Upper lobe of left lung (tissue), 6 donors: ENCODE results near the gene UGT1A9. TPM values are rescaled to one million over a fixed set of nuclear protein-coding genes. Genes with fewer than 3 reads are reported as not detected.

Experiments used
- ATAC-seq, 2 donors: fragments of 200-7000 bp; cut with Tn5 transposase; one replicate each; pipeline ENCODE4 v1.9.1; 2022; ENCODE audit warnings: mild to moderate bottlenecking in 2 of 2, moderate library complexity in 2 of 2; ENCODE audit not compliant: low FRiP score in 2 of 2
- DNase-seq, 2 donors: peaks; one replicate each; pipeline ENCODE4 v3.0.0-alpha.2; 2019 to 2020
- H3K27ac ChIP-seq, 4 donors: fragments of 200-600 bp; sonication (generic); one replicate each; pipeline ENCODE4 v1.5.1; 2016 to 2019
- H3K27me3 ChIP-seq, 4 donors: fragments of 200-600 bp; sonication (generic); one replicate each; pipeline ENCODE4 v1.5.1; 2017 to 2019
- H3K36me3 ChIP-seq, 4 donors: fragments of 200-600 bp; sonication (generic); one replicate each; pipeline ENCODE4 v1.5.1; 2016 to 2019
- H3K4me1 ChIP-seq, 4 donors: fragments of 200-600 bp; sonication (generic); one replicate each; pipeline ENCODE4 v1.5.1; 2018 to 2019
- H3K4me3 ChIP-seq, 4 donors: fragments of 200-600 bp; sonication (generic); one replicate each; pipeline ENCODE4 v1.5.1; 2017 to 2019; ENCODE audit warnings: mild to moderate bottlenecking in 2 of 4, moderate library complexity in 1 of 4
- H3K9me3 ChIP-seq, 4 donors: fragments of 200-600 bp; sonication (generic); one replicate each; pipeline ENCODE4 v1.5.1; 2018 to 2019
- EP300 ChIP-seq, 4 donors: sonication (generic); formaldehyde crosslinking; IDR thresholded peaks; one replicate each; pipeline ENCODE4 v1.5.1; 2017; ENCODE audit warnings: antibody characterized with exemption in 4 of 4, control low read depth in 2 of 4
- POLR2A ChIP-seq, 4 donors: fragments of 450-650 bp; IDR thresholded peaks; one replicate each; pipeline ENCODE4 v1.5.1; 2016 to 2017; ENCODE audit warnings: antibody characterized with exemption in 4 of 4, mild to moderate bottlenecking in 2 of 4
- POLR2AphosphoS5 ChIP-seq, 2 donors: sonication (generic); formaldehyde crosslinking; IDR thresholded peaks; one replicate each; pipeline ENCODE4 v1.5.1; 2017; ENCODE audit warnings: antibody characterized with exemption in 2 of 2
- WGBS, 2 donors: methylation state at CpG; one replicate each; pipeline ENCODE4 v1.1.5; 2017 to 2018; 5-methylcytosine and 5-hydroxymethylcytosine counted together
- total RNA-seq, 6 donors: library from RNA; depleted of rRNA in 4 of 6; stranded (reverse); fragments of >200 nt in 4 of 6; gene quantifications; one replicate each; pipeline versions ENCODE4 v1.1.0 to v1.2.1, GENCODE V29; 2016 to 2021
- TF ChIP-seq, protein P1 (sequence below), 6 experiments: fragments of 450-650 bp in 4 of 6; fragments of 200-600 bp in 2 of 6; sonication (generic) in 2 of 6; IDR thresholded peaks; one replicate each; pipeline ENCODE4 v1.5.1; 2016 to 2019; ENCODE audit warnings: antibody characterized with exemption in 6 of 6
- donor health status: DM: no; HTN: no; CAD: no; lungs with moderate emphysema.
- donor health status: DM: no; HTN: yes; CAD: no; lungs with severe emphysema.

Gene UGT1A9
- total RNA-seq, 6 donors from 2014 or later: not detected

GRCh38 chr2:233706720-233707119 lies 35.0 kb downstream of the UGT1A9 start:
- no peak for DNase-seq

DNA sequence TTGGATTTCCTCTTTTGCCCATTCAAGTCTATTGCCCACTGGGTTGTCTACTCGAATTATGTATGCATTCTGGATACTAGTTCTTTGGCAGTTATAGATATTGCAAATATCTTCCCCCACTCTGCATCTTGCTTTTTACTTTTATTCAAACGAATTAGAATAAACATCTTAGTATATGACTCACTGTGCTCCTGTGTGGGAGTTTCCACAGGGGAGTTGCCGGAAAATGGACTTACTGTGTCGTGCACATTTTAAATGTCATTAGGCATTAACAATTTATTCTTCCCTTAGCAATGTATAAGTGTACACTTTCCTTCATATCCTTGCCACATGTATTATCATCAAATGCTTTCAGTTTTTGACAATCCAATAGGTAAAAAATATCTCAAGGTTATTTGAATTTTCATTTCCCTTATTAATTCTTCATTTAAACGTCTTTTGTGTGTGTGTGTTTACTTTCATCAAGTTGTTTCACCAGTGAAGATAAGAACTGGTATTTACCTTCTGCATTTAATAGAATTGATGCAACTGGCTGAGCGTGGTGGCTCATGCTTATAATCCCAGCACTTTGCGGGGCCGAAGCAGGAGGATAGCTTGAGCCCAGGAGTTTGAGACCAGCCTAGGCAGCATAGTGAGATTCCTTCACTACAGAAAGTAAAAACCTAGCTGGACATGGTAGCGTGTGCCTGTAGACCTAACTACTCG lies 36.4 kb downstream of the UGT1A9 start:
- Histone ChIP-seq H3K9me3 (no peaks in the 10 kb centered on the region), H3K27ac (no peak overlapping the region), H3K27me3 (no peaks in the 10 kb centered on the region), H3K4me3 (no peak overlapping the region), H3K36me3 (no peaks in the 10 kb centered on the region), H3K4me1 (no peaks in the 10 kb centered on the region)
- DNase-seq (no peak), ATAC-seq (no peak)
- WGBS, 2 donors: 75 to 80% methylated on average over 10 of the region's 10 CpGs
- TF ChIP-seq EP300 (IDR thresholded peaks at IDR 0.05) (no peak), POLR2A (IDR thresholded peaks at IDR 0.05) (no peak), POLR2AphosphoS5 (IDR thresholded peaks at IDR 0.05) (no peak)
- TF ChIP-seq, protein P1, sequence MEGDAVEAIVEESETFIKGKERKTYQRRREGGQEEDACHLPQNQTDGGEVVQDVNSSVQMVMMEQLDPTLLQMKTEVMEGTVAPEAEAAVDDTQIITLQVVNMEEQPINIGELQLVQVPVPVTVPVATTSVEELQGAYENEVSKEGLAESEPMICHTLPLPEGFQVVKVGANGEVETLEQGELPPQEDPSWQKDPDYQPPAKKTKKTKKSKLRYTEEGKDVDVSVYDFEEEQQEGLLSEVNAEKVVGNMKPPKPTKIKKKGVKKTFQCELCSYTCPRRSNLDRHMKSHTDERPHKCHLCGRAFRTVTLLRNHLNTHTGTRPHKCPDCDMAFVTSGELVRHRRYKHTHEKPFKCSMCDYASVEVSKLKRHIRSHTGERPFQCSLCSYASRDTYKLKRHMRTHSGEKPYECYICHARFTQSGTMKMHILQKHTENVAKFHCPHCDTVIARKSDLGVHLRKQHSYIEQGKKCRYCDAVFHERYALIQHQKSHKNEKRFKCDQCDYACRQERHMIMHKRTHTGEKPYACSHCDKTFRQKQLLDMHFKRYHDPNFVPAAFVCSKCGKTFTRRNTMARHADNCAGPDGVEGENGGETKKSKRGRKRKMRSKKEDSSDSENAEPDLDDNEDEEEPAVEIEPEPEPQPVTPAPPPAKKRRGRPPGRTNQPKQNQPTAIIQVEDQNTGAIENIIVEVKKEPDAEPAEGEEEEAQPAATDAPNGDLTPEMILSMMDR (IDR thresholded peaks at IDR 0.05): no peak

More at GRCh38 chr2:233706720-233707119, 35.0 kb downstream of the UGT1A9 start:
- no peak for ATAC-seq
- no peaks in the 10 kb centered on the region for H3K27me3 ChIP-seq
- 50 to 94% methylated on average over 1 of the region's 1 CpG for WGBS, 2 donors
- no peak overlapping the region for H3K4me3 ChIP-seq
- no peaks in the 10 kb centered on the region for H3K9me3 ChIP-seq
- TF ChIP-seq POLR2AphosphoS5 (IDR thresholded peaks at IDR 0.05): no peak
- TF ChIP-seq, protein P1 (IDR thresholded peaks at IDR 0.05): no peak
- no peak for TF ChIP-seq EP300 (IDR thresholded peaks at IDR 0.05)
- TF ChIP-seq POLR2A (IDR thresholded peaks at IDR 0.05): no peak
- no peaks in the 10 kb centered on the region for H3K4me1 ChIP-seq
- no peaks in the 10 kb centered on the region for H3K36me3 ChIP-seq
- no peak overlapping the region for H3K27ac ChIP-seq

- Histone ChIP-seq H3K9me3 (no peaks in the 10 kb centered on the region), H3K36me3 (no peaks in the 10 kb centered on the region), H3K27ac (no peak overlapping the region), H3K27me3 (no peaks in the 10 kb centered on the region), H3K4me3 (no peak overlapping the region), H3K4me1 (no peaks in the 10 kb centered on the region)
- DNase-seq (no peak), ATAC-seq (no peak)
- WGBS, 2 donors: 80 to 91% methylated on average over 5 of the region's 5 CpGs
- TF ChIP-seq POLR2A (IDR thresholded peaks at IDR 0.05) (no peak), EP300 (IDR thresholded peaks at IDR 0.05) (no peak), POLR2AphosphoS5 (IDR thresholded peaks at IDR 0.05) (no peak)
- TF ChIP-seq, protein P1 (IDR thresholded peaks at IDR 0.05): no peak
Observed at GRCh38 chr2:233708942-233709341, 37.2 kb downstream of the UGT1A9 start.

DNA sequence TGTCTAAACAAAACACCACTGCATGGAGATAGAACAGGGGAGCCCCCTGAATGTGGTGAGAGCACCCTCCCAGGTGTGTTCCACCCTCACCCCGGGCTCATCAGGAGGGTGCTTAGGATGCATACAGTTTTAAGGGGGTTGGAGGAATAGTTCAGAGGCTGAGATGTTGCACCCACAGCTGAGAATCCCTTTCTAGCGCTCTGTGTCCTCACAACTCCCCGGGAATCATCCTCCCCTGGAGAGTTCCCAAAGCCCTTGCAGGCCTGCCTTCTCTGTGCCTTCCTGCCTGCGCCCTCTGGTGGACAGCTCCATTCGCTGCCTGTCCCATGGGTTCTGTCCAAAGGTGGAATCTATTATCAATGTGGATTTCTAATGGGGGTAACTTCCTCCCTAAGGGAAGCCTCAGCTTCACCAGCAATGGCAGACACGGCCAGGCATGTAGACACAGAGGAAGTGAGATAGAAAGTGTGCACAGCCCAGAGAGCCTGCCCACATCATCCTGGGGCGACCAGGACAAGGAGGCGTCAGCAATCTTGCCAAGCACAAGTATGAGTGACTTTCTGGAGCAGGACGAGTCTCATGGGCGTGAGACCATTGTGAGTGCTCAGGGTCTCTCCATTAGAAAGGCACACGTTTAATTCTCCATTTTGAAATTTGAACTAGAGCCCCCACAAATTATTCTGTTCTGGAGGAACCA lies 39.8 kb downstream of the UGT1A9 start:
- Histone ChIP-seq H3K27me3 (no peaks in the 10 kb centered on the region), H3K4me1 (no peaks in the 10 kb centered on the region), H3K27ac (no peak overlapping the region), H3K36me3 (no peaks in the 10 kb centered on the region), H3K4me3 (no peak overlapping the region), H3K9me3 (no peaks in the 10 kb centered on the region)
- DNase-seq (peak in 1 of 2 donors; percentile 76), ATAC-seq (peak; percentile 71 to 86)
- WGBS, 2 donors: 27 to 38% methylated on average over 10 to 11 of the region's 11 CpGs
- no peak for TF ChIP-seq POLR2A (IDR thresholded peaks at IDR 0.05)
- TF ChIP-seq, protein P1 (IDR thresholded peaks at IDR 0.05): peak; percentile 58 to 83 (median 72)
